H9 (cell line): ENCODE data around the gene GFOD2. TPM values are rescaled to one million over a fixed set of nuclear protein-coding genes. Genes with fewer than 3 reads are reported as not detected.

Experiments used
- DNase-seq: peaks from one replicate; pipeline ENCODE4 v3.0.0-alpha.2; 2017
- H2AFZ ChIP-seq: one replicate; pipeline ENCODE4 v1.6.1; 2013; ENCODE audit warnings: mild to moderate bottlenecking, low read length, control low read depth, moderate library complexity
- H2AK5ac ChIP-seq: 2 replicates; pipeline ENCODE4 v1.6.1; 2013; ENCODE audit warnings: low read length, control low read depth, mixed read lengths; ENCODE audit not compliant: insufficient read length
- H2BK120ac ChIP-seq: one replicate; pipeline ENCODE4 v1.6.1; 2013; ENCODE audit warnings: low read depth, mild to moderate bottlenecking, low read length, control low read depth, inconsistent platforms; ENCODE audit not compliant: poor library complexity, severe bottlenecking
- H2BK12ac ChIP-seq: 2 replicates; pipeline ENCODE4 v1.6.1; 2013; ENCODE audit warnings: low read length, control low read depth, mixed read lengths, low read depth; ENCODE audit not compliant: insufficient read length
- H2BK15ac ChIP-seq: 2 replicates; pipeline ENCODE4 v1.6.1; 2013; ENCODE audit warnings: low read depth, low read length, control low read depth
- H2BK20ac ChIP-seq: one replicate; pipeline ENCODE4 v1.6.1; 2013; ENCODE audit warnings: low read depth, mild to moderate bottlenecking, low read length, control low read depth, inconsistent platforms; ENCODE audit not compliant: poor library complexity, severe bottlenecking
- H2BK5ac ChIP-seq: 2 replicates; pipeline ENCODE4 v1.6.1; 2013; ENCODE audit warnings: low read length, control low read depth, mixed read lengths; ENCODE audit not compliant: insufficient read length
- H3K14ac ChIP-seq: 2 replicates; pipeline ENCODE4 v1.6.1; 2013; ENCODE audit warnings: low read length, control low read depth; ENCODE audit not compliant: insufficient read depth
- H3K18ac ChIP-seq: 2 replicates; pipeline ENCODE4 v1.6.1; 2013; ENCODE audit warnings: low read depth, mild to moderate bottlenecking, mixed read lengths, low read length, control low read depth; ENCODE audit not compliant: insufficient read length
- H3K23ac ChIP-seq: 2 replicates; pipeline ENCODE4 v1.6.1; 2013; ENCODE audit warnings: low read length, control low read depth, mixed read lengths, low read depth; ENCODE audit not compliant: insufficient read length
- H3K23me2 ChIP-seq: 2 replicates; pipeline ENCODE4 v1.6.1; 2013; ENCODE audit warnings: low read depth, mild to moderate bottlenecking, mixed read lengths, low read length, control low read depth; ENCODE audit not compliant: insufficient read length, poor library complexity, severe bottlenecking
- H3K27ac ChIP-seq: 2 replicates; pipeline ENCODE4 v1.5.1; 2013; ENCODE audit warnings: low read length, control low read depth, mixed read lengths, low read depth; ENCODE audit not compliant: insufficient read length
- H3K27me3 ChIP-seq: 2 replicates; pipeline ENCODE4 v1.6.1; 2013; ENCODE audit warnings: low read length, control low read depth, inconsistent platforms; ENCODE audit not compliant: insufficient read depth
- H3K4ac ChIP-seq: 2 replicates; pipeline ENCODE4 v1.6.1; 2013; ENCODE audit warnings: low read depth, mild to moderate bottlenecking, control low read depth, inconsistent platforms, low read length, moderate library complexity
- H3K4me1 ChIP-seq: 2 replicates; pipeline ENCODE4 v1.6.1; 2013; ENCODE audit warnings: low read length, control low read depth, inconsistent platforms; ENCODE audit not compliant: insufficient read depth
- H3K4me2 ChIP-seq: 2 replicates; pipeline ENCODE4 v1.6.1; 2013; ENCODE audit warnings: low read length, control low read depth, mixed read lengths; ENCODE audit not compliant: insufficient read length, insufficient read depth
- H3K56ac ChIP-seq: 2 replicates; pipeline ENCODE4 v1.6.1; 2013; ENCODE audit warnings: low read depth, mild to moderate bottlenecking, mixed read lengths, low read length, control low read depth; ENCODE audit not compliant: insufficient read length
- H3K79me1 ChIP-seq: 2 replicates; pipeline ENCODE4 v1.6.1; 2013; ENCODE audit warnings: low read depth, mild to moderate bottlenecking, moderate library complexity, low read length, control low read depth, inconsistent platforms; ENCODE audit not compliant: insufficient read depth, poor library complexity, severe bottlenecking
- H3K79me2 ChIP-seq: 2 replicates; pipeline ENCODE4 v1.6.1; 2013; ENCODE audit warnings: low read length, control low read depth, inconsistent platforms; ENCODE audit not compliant: insufficient read depth
- H3K9ac ChIP-seq: 2 replicates; pipeline ENCODE4 v1.6.1; 2013; ENCODE audit warnings: low read length, control low read depth, mixed read lengths; ENCODE audit not compliant: insufficient read length; ENCODE audit errors: extremely low read depth
- H3K9me3 ChIP-seq: one replicate; pipeline ENCODE4 v1.6.1; 2013; ENCODE audit warnings: low read depth, low read length, inconsistent platforms; ENCODE audit not compliant: control insufficient read depth
- H3T11ph ChIP-seq: one replicate; pipeline ENCODE4 v1.6.1; 2013; ENCODE audit warnings: mild to moderate bottlenecking, low read length, control low read depth, inconsistent platforms
- H4K20me1 ChIP-seq: one replicate; pipeline ENCODE4 v1.6.1; 2013; ENCODE audit not compliant: control insufficient read depth, insufficient read length, insufficient read depth
- H4K5ac ChIP-seq: 2 replicates; pipeline ENCODE4 v1.6.1; 2013; ENCODE audit warnings: low read depth, mild to moderate bottlenecking, mixed read lengths, low read length, control low read depth; ENCODE audit not compliant: insufficient read length
- H4K8ac ChIP-seq: replicated peaks from 2 replicates; pipeline ENCODE4 v1.6.1; 2013; ENCODE audit warnings: low read length, control low read depth, mixed read lengths, low read depth; ENCODE audit not compliant: insufficient read length
- H4K91ac ChIP-seq: 2 replicates; pipeline ENCODE4 v1.6.1; 2013; ENCODE audit warnings: low read depth, mild to moderate bottlenecking, moderate library complexity, mixed read lengths, low read length, control low read depth; ENCODE audit not compliant: insufficient read length
- H3K27ac Mint-ChIP-seq, 3 experiments: 2 replicates in 2 of 3; 3 replicates in 1 of 3; pipeline ENCODE4 v1.8.0; 2020 to 2021; ENCODE audit warnings: mixed read lengths in 3 of 3, mild to moderate bottlenecking in 1 of 3, moderate library complexity in 1 of 3
- H3K27me3 Mint-ChIP-seq: 2 replicates; pipeline ENCODE4 v1.8.0; 2021; ENCODE audit warnings: low read depth, mild to moderate bottlenecking, moderate library complexity, mixed read lengths
- H3K36me3 Mint-ChIP-seq, 3 experiments: 2 replicates in 2 of 3; 3 replicates in 1 of 3; pipeline ENCODE4 v1.8.0; 2020 to 2021; ENCODE audit warnings: low read depth in 3 of 3, mixed read lengths in 3 of 3; ENCODE audit not compliant: insufficient read depth in 1 of 3
- H3K4me1 Mint-ChIP-seq, 2 experiments: 2 replicates each; pipeline ENCODE4 v1.8.0; 2020; ENCODE audit warnings: mixed read lengths in 2 of 2
- H3K4me3 Mint-ChIP-seq, 2 experiments: 2 replicates in 1 of 2; 3 replicates in 1 of 2; pipeline ENCODE4 v1.8.0; 2020 to 2021; ENCODE audit warnings: mild to moderate bottlenecking in 2 of 2, mixed read lengths in 2 of 2, moderate library complexity in 1 of 2
- H3K9me3 Mint-ChIP-seq, 2 experiments: 2 replicates in 1 of 2; 3 replicates in 1 of 2; pipeline ENCODE4 v1.8.0; 2020; ENCODE audit warnings: mild to moderate bottlenecking in 2 of 2, mixed read lengths in 2 of 2, moderate library complexity in 1 of 2
- CTCF ChIP-seq: fragments of 200-600 bp; sonication (generic); conservative IDR thresholded peaks from 3 replicates; pipeline ENCODE4 v1.8.0; 2021; ENCODE audit warnings: antibody characterized with exemption, mild to moderate bottlenecking
- WGBS: extraction: QIAGEN DNeasy Blood & Tissue Kit; methylation state at CpG from one replicate; pipeline ENCODE4 v1.1.7; 2013; ENCODE audit warnings: missing lambda C conversion rate, low lambda C conversion rate, mixed read lengths; ENCODE audit not compliant: insufficient read length; ENCODE audit errors: extremely low coverage; 5-methylcytosine and 5-hydroxymethylcytosine counted together
- total RNA-seq: library from RNA; stranded (reverse); gene quantifications from 2 replicates; pipeline ENCODE4 v1.2.1, GENCODE V29; 2021

Gene GFOD2
- total RNA-seq, 1 experiment from 2014 or later = 21.8 TPM

DNA sequence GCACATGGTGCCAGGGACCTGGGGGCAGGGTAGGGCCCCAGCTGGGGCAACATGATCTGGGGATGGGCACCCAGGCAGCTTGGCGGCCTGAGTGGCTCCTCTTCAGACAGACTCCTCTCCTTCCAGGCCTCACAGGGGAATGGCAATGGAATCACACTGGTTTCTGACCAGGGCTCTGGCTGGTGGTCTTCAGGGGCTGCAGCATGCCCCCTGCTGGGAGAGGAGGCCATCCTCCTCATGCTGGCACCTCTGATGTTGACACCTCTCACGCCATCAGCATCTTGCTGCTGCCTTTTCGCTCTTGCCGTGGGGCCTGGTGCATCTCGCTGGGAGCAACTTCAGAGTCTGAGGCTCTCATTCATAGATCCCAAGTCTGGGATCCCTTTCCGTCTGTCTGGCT lies 11.2 kb upstream of the GFOD2 start:
- Histone ChIP-seq H3K27me3 (no peaks in the 10 kb centered on the region), H2AFZ (no peak overlapping the region), H3K79me2 (no peaks in the 10 kb centered on the region), H3K4me2 (no peak overlapping the region), H2BK12ac (no peak overlapping the region), H3K9me3 (no peaks in the 10 kb centered on the region), H3K4ac (no peak overlapping the region), H3K79me1 (no peaks in the 10 kb centered on the region), H4K91ac (no peak overlapping the region), H4K5ac (no peak overlapping the region), H4K8ac (no peak overlapping the region), H2AK5ac (no peak overlapping the region), H3K4me1 (no peaks in the 10 kb centered on the region), H3K18ac (no peak overlapping the region), H2BK120ac (no peak overlapping the region), H3K23ac (no peak overlapping the region), H3K23me2 (no peaks in the 10 kb centered on the region), H4K20me1 (no peaks in the 10 kb centered on the region), H3T11ph (no peak overlapping the region), H3K9ac (no peak overlapping the region), H2BK15ac (no peak overlapping the region), H2BK20ac (no peak overlapping the region), H3K56ac (no peak overlapping the region), H3K14ac (no peak overlapping the region), H2BK5ac (no peak overlapping the region), H3K27ac (no peak overlapping the region)
- Mint-ChIP-seq H3K4me1 (no peaks in the 10 kb centered on the region), H3K27ac (no peak overlapping the region), H3K9me3 (no peaks in the 10 kb centered on the region), H3K27me3 (no peaks in the 10 kb centered on the region), H3K36me3 (peaks cover 18 to 42% (median 36%) of the 10 kb centered on the region in 3 experiments), H3K4me3 (no peak overlapping the region)
- TF ChIP-seq CTCF = no peak
- DNase-seq = no peak
- no CpG with 5 or more reads among the region's 6 CpGs for WGBS
